HG03521 (cell line): ENCODE results near the gene FLOT2.
"Not testable (repeated sequence)": the region's sequence is repeated elsewhere in the genome, so short reads cannot be mapped to it uniquely, and the experiment has no call there.

Experiments used
- ATAC-seq: cut with Tn5 transposase; IDR thresholded peaks from one replicate; pipeline ENCODE4 v1.9.1; 2021; ENCODE audit warnings: mild to moderate bottlenecking, moderate library complexity; ENCODE audit not compliant: unreplicated experiment

FLOT2 gene, protein sequence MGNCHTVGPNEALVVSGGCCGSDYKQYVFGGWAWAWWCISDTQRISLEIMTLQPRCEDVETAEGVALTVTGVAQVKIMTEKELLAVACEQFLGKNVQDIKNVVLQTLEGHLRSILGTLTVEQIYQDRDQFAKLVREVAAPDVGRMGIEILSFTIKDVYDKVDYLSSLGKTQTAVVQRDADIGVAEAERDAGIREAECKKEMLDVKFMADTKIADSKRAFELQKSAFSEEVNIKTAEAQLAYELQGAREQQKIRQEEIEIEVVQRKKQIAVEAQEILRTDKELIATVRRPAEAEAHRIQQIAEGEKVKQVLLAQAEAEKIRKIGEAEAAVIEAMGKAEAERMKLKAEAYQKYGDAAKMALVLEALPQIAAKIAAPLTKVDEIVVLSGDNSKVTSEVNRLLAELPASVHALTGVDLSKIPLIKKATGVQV

DNA sequence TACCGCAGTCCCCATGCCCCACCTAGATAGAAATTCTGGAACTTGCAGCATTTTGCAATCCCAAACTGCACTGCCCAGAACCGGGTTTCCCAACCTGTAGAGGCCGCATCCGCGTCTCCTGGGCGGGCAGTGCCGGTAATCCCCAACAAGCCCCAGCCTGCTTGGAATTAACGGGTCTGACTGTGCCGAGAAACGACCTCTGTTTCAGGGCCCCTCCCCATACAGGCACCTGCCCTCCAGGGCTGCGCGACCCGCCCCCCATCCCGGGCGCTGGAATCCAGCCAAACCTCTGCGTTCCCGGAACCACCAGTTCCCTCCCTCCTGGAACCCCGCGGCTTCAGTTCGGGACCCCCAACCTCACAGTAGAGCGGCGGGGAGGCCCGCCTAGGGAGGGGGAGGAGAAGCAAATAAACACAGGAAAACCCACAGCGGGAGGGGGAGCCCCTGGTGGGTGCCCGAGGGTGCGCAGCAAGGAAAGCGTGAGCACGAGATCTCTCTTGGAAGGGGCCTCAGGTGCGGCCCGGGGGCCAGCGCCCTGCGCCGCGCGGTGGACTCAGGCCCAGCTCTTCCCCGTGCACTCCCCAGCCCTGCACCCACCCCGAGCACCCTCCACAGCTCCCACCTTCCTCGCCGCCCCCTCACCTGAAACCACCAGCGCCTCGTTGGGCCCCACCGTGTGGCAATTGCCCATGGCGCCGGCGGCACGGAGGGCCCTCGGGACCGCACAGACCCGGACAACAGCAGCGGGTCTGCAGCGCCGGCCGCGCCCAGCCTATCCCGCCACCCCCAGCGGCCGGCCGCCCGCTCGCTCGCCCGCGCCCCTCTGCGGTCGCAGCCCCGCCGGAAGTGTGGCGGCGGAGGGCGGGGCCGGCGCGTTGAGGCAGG lies at the start of gene FLOT2:
FLOT2 (minus strand) TSS at position 850 of the 885 bp plus-strand sequence; CDS start at position 691, 159 bp downstream.
- no peak for ATAC-seq

DNA sequence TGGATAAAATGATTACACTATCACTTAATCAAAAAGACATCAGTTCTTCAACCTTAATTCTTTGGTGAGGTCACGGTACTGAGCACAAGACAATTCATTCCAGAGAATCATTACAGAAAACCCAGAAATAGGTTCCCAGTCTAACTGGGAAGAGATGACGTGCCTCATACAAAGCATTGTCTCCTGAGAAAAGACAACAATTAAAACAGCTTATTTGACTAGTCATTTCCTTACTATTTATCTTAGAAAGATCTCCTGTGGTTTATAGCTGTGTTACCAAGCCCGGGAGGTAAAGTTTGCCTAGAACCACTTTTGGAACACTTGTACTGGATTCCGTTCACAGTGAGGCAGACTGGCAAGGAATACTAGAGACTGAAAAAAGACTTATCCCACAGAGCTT lies 48.7 kb upstream of the FLOT2 start:
- ATAC-seq: no peak

DNA sequence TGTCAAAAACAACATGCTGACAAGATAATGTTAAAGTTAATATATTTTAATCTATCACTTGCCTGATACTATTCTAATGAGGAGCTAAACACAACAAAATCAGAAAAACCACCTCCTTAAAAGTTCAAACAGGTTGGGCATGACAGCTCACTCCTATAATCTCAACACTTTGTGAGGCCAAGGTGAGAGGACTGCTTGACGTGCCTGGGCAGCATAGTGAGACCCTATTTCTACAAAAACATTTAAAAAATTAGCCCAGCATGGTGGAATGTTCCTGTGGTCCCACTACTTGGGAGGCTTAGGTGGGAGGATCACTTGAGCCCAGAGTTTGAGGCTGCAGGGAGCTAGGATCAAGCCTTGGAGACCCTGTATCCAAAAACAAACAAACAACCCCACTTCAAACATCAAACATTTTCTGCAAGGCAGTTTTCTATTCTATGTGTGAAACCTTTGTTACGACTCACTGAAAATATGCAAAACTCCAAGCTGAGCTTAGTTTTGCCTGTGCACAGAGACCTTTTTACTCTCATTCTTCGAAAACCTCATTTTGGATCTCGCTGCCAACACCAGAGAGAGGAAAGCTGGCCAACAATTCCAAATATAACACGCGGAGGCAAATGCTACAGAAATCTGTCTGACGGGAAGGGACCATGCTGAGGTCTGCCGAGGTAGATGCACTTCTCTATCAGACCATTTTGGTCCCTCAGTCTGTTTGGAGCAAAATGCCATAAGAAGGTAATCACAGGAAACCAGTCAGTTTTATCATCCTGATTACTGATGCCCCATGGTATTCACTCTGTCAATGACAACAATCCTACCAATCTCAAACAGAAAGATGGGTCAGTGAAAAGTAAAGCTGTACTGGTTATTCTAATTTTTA lies 47.6 kb upstream of the FLOT2 start:
- no peak for ATAC-seq

DNA sequence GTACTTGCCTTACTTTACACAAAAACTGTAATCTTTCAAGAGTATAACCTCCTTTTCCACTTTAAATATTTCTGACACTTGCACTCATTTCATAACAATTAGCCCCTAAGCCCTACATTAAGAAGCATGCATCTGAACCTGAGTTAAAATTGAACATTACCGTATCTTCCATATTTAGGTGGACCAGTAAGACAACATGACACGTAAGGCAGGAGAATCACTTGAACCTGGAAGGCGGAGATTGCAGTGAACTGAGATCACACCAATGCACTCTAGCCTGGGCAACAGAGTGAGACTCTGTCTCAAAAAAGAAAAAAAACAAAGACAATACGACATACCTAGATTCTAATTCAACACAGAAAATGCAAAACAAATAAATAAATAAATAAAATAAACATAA lies 46.8 kb upstream of the FLOT2 start:
- ATAC-seq: no peak

DNA sequence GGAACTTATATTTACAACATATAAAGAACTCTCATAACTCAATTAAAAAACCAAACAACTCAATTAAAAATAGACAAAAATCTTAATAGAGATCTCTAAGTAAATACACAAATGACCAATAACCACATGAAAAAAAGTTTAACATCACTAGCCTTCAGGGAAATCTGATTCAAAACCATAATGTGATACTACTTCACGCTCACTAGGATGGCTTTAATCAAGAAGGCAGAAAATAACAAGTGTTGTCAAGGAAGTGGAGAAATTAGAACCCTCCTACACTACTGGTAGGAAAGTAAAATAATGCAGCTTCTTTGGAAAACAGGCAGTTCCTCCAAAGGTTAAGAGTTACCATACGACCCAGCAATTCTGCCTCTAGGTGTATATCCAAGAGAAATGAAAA lies 45.4 kb upstream of the FLOT2 start:
- no peak for ATAC-seq

DNA sequence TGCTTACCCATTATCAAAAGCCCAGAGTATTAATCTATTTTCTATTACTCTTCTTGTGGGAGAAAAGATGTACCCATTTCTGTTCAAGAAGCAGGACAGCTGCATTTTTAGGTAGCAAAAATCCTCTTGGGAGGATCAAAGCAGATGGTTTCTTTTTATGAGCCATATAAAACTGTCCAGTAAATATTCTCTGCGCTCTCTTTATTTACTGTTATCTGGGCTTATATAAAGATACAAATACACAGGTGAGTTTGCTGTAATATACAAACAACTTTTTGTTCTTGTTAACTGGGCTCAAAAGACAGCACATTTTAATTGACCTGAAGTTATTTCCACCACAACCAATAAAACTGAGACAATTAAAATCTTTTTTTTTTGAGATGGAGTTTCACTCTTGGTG lies 43.7 kb upstream of the FLOT2 start:
- no peak for ATAC-seq

DNA sequence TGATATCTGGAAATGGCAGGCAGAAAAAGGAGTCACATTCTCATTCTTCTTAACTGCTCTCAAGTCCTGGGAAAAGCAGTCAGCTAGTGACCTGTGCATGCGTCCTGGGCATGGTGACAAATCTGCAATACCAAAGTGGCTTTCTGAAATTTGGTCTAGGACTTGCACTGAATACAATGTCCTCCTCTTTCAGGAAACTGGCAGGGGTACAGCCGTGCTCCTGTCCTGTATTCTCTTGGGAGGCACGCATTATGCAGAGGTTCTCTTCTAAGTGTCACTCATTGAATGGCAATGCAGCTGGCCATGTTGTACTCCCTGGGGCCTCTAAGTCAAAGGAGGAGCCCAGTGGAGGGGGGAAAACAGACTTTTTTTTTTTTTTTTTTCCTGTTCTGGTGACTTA lies 43.1 kb upstream of the FLOT2 start:
- no peak for ATAC-seq

DNA sequence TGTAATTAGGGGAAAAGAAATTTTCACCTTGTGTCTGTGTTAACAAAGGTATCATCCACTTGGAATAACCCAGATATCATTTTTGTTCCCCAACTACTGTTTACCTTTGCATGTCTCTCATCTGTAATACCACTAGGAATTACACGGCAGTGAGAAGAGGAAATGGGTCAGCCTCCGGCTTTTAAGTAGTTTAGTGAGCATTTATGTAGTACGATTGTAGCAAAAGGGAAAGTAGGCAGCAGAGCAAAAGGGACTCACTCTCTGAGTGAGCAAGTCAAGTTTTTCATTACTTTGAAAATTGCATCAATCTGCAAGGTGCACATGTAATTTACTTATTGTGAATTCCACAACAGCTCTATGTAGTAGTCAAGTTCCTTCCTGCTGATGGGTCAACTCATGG lies 42.6 kb upstream of the FLOT2 start:
- ATAC-seq: no peak

DNA sequence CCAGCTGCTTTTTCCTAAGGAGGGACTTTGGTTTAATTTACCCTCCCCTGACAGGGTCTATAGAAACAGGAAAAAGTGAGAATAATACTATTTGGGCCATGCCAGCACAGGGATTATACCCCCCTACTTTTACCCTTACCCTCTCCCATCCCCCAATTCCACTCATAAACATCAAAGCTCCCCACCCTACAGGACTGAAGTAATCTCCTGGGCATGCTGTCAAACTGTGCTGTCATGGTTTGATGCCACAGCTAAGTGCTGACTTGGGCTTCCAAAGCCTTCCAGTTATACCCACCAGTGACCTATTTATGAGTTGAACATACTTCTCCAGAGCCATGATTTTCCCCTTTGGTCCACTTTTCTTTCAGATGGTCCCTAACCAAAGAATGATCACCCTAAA lies 41.0 kb upstream of the FLOT2 start:
- ATAC-seq: no peak

DNA sequence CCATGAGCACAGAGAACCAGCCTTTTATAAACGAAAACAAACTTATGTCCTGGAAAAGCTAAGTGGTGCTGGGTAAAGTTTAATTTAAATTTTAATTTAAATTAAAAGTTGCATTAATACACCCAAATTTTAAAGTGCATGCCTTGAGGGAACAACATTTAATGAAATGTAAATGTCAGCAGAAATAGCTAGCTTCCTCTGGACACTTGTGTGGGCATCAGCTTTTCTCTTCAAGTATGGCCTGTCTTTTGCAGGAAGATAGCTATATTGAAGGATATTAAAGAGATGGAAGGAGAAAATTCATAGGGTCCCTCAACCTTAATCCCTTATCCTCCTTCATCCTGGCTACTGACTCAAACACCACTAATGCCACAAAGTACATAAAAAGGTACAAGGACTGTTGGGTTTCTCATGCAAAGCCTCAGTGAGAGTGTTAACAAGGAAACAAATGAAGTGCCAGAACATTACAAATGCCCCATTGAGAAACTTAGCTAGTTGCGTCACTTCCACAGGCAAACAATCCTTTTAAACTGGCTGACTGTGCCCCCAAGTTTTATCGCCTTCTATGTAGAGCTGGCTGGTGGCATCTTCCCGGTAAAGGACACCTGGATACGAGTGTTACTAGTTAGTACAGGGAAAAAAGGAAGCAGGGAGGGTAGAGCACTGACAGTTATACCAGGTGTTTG lies 39.7 kb upstream of the FLOT2 start:
- ATAC-seq: no peak

DNA sequence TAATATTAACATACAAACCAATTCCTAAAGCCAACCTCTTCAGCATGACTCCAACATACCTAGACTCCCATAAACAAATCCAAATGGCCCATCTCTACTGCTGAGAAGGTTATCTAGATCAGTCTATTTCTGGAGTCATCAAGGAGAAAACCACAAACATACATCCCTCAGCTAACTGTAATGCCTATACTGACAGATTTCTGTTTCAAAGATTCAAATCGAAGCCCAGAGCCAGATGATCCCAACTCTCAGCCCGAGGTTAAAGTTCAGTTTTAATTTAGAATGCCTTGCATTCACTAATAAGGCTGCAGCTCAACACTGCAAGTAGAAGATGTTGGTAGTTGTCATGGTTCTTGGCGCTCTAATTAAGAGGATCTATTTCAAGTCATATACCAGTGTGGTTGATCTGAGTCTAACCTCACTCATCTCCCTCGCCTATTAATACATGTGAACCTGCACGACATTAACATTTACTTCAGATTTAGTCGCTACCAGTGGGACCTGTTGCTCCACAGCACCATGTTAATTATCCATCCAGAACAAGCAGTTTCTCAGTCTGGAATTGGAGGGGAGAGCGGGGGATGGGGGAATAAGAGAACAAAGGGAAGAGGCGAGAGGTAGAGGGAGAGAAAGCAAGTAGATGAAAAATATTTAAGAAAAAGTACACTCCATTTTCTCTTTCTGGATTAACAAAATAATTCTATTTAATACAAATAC lies 38.4 kb upstream of the FLOT2 start:
- no peak for ATAC-seq

DNA sequence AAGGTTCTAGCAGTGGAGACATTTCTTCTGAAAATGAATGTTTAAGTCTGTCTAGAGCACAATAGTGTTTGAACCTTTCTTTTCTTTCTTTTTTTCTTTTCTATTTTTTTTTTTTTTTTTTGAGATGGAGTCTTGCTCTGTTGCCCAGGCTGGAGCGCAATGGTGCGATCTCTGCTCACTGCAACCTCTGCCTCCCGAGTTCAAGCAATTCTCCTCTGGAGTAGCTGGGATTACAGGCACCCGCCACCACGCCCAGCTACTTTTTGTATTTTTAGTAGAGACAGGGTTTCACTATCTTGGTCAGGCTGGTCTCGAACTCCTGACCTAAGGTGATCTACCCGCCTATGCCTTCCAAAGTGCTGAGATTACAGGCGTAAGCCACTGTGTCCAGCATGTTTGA lies 37.0 kb upstream of the FLOT2 start:
- ATAC-seq: not testable (repeated sequence)

DNA sequence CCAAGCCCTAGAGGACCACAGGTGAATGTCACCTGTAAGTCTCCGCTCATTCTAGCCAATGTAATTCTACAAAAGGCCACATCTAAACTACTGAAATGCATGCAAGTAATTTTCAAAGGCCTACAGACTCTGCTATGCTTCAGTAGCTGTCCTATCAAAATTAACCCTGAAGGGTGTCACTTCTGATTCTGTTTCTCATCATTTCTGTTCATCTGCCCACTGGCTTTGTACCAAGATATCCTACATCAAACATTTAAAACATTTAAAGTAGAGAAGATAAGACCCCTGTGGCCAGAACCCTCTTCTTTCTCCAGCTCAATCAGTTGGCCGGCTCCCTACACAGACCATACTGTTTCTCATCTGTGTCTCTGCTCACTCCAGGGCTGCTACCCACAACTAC lies 32.3 kb upstream of the FLOT2 start:
- no peak for ATAC-seq

DNA sequence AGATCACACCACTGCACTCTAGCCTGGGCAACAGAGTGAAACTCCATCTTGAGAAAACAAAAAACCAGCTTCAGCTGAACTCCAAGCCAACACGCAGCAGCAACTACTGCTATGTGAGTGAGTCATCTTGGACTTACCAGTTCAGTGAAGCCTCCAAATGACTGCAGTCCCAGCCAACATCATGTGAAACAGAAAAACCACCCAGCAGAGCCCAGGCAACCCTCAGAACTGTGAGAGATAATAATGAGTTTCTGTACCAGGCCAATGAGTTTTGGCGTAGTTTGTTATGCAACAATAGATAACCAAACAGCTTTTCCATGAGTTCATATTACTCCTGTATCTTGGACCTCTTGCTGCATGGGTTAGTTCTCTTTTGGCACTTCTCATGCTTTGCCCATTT lies 30.5 kb upstream of the FLOT2 start:
- no peak for ATAC-seq

DNA sequence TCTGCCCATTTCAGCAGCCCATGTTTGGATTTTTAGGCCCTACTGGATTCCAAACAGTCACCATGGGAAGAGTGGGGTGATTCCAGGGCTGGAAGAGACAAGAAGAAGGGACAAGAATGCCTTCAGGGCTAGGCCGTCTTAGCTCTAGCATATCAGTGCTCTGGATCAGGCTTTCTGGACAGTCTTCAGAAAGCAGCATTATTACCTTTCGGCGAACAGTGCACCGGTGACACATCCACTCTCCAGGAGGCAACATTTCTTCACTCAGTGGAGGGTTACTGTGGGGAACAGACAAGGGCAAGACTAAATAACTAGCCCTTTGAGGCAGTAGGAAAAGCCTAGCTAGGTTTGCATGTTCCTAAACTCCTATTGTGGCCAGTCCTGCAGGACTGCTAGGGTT lies 29.3 kb upstream of the FLOT2 start:
- no peak for ATAC-seq

DNA sequence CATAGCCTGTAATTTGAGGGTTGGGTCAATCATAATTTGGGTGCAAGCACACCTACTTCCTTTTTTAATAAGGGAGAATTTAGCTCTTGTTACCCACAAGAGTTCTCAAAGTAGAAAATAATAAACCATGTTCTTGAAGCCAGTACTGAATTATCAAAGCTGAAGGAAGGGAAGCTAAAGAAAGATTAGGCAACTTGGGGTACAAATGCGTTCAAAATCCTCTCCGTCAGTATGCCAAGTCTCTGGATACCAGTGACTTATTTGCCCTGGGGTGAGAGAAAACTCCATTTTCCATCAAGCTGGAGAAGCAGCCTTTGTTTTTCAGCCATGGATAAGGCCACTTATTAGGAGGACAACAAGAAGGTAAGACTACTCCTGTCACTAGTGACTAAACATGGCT lies 28.8 kb upstream of the FLOT2 start:
- ATAC-seq: no peak

DNA sequence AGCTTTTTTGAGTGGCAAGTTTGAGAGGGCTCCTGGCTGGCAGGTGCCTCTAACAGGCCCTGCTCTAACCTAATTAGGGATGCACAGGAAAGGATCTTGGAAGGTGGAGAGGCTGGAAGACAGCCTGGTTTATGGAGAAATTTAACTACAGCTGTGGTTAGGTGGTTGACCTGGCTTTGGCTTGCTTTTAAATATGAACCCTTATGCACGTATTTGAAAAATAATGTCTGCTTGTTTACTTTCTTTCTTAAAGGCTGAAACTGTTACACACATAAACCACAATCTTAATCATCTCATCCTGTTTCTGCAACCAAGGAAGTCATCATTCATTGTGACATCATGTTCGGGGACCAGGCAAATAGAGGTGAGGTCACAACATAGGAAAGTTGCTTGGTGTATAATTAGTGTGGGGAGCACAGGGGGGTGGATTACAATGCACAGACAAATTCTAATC lies 28.4 kb upstream of the FLOT2 start:
- ATAC-seq: no peak

DNA sequence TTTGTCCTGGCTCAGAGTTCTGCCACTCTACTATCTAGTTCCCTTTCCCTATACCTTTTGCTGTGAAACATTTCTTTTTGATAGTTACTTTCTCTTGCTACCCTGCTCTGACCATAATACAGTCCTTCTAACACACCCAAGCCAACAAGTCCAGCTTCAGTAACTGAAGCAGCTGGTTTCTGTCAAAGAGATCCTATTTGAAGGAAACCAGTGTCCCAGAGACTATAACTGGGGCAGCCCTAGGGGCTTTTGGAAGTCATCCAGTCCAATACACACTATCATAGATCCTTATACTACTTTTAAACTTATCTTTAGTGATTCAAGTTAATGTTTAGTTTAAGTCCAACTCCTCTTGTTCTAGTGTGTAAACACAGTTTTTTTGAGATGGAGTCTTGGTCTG lies 22.7 kb upstream of the FLOT2 start:
- ATAC-seq: no peak

DNA sequence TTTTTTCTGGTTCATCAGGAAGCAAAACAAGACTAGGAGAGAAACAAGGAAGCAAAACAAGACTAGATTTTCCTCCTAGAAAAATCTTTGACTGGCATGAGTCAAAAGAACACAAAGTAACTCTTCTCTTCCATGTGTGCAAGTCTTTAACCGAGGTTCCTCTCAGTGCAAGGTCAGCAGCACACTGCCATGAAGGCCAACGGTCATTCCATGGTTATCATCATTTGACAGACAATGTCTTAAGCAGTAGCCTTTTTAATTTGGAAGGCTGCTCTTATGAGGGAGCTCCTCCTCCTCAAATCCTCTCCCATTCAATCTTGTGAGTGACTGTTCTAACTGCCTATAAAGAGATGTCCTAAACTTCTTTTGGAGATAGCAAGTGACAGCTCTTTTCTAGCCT lies 20.8 kb upstream of the FLOT2 start:
- no peak for ATAC-seq

DNA sequence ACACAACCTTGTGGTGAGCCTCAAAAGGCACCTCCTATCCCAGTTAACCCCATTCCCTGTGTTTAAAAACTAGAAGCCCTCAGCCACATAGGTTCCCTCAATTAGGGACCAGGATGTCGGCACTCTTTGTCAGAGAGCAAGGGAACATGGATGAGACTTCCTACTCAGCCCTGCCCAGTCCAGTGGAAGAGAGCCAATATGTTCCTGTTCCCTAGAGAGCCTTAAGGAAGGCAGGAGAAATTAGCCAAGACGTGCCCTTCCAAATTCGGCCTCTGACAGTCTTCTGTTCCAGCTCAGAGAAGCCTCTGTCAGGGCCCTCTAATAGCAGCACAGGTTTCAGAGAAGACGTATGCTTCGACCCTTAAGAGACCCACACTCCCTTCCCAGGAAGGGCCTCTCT lies 19.9 kb upstream of the FLOT2 start:
- ATAC-seq: no peak
